Measurements from ENCODE around the gene UFSP2.

UFSP2 gene

GRCh38 chr4:185426960-185427688 lies 1.4 kb upstream of the UFSP2 start:
- no peak for DNase-seq (ENCODE audit: low read depth in 2 of 2)

GRCh38 chr4:185424905-185425646 lies 688 bp downstream of the UFSP2 start:
- DNase-seq (ENCODE audit: low read depth in 2 of 2): no peak

- DNase-seq (ENCODE audit: low read depth in 2 of 2): no peak
Observed at GRCh38 chr4:185421366-185422124, 4.2 kb downstream of the UFSP2 start.

- DNase-seq (ENCODE audit: low read depth in 2 of 2): no peak
Observed at GRCh38 chr4:185416955-185417354, 8.8 kb downstream of the UFSP2 start.

- no peak for DNase-seq (ENCODE audit: low read depth in 2 of 2)
Observed at GRCh38 chr4:185412412-185412811, 13.4 kb downstream of the UFSP2 start.

- no peak for DNase-seq (ENCODE audit: low read depth in 2 of 2)
Observed at GRCh38 chr4:185411849-185412248, 13.9 kb downstream of the UFSP2 start.

- no peak for DNase-seq (ENCODE audit: low read depth in 2 of 2)
Observed at GRCh38 chr4:185408432-185408831, 17.3 kb downstream of the UFSP2 start.

- no peak for DNase-seq (ENCODE audit: low read depth in 2 of 2)
Observed at GRCh38 chr4:185405296-185405999, 20.3 kb downstream of the UFSP2 start.

- DNase-seq (ENCODE audit: low read depth in 2 of 2): no peak
Observed at GRCh38 chr4:185404031-185404430, 21.7 kb downstream of the UFSP2 start.

GRCh38 chr4:185399466-185399865 lies 26.3 kb downstream of the UFSP2 start:
- no peak for DNase-seq (ENCODE audit: low read depth in 2 of 2)

GRCh38 chr4:185398618-185399017 lies 27.1 kb downstream of the UFSP2 start:
- no peak for DNase-seq (ENCODE audit: low read depth in 2 of 2)

GRCh38 chr4:185396724-185397385 lies 28.9 kb downstream of the UFSP2 start, which contains the start of gene ANKRD37:
ANKRD37 (plus strand) TSS chr4:185396841; CDS start chr4:185396924, 83 bp downstream.
- DNase-seq (ENCODE audit: low read depth in 2 of 2): no peak

- peak; percentile 92 to 93 for DNase-seq (ENCODE audit: low read depth in 2 of 2)
Observed at GRCh38 chr4:185395956-185396723, 29.6 kb downstream of the UFSP2 start.

- DNase-seq (ENCODE audit: low read depth in 2 of 2): no peak
Observed at GRCh38 chr4:185395238-185395955, 30.4 kb downstream of the UFSP2 start, which contains the start of gene LRP2BP. LRP2BP (minus strand) TSS chr4:185395924; CDS start chr4:185378186, 17,738 bp downstream.

- DNase-seq (ENCODE audit: low read depth in 2 of 2): no peak
Observed at GRCh38 chr4:185394568-185395237, 31.1 kb downstream of the UFSP2 start.

GRCh38 chr4:185392156-185392555 lies 33.6 kb downstream of the UFSP2 start:
- DNase-seq (ENCODE audit: low read depth in 2 of 2): no peak

- no peak for DNase-seq (ENCODE audit: low read depth in 2 of 2)
Observed at GRCh38 chr4:185390941-185391340, 34.8 kb downstream of the UFSP2 start.

- DNase-seq (ENCODE audit: low read depth in 2 of 2): no peak
Observed at GRCh38 chr4:185387957-185388356, 37.8 kb downstream of the UFSP2 start.

- DNase-seq (ENCODE audit: low read depth in 2 of 2): no peak
Observed at GRCh38 chr4:185384930-185385331, 40.8 kb downstream of the UFSP2 start.
